HepG2 (cell line): ENCODE results near the gene KREMEN1. TPM values are rescaled to one million over a fixed set of nuclear protein-coding genes. Genes with fewer than 3 reads are reported as not detected.

Experiments used
- E2F1 ChIP-seq: sonication (generic); formaldehyde crosslinking; IDR thresholded peaks from 2 replicates; pipeline ENCODE4 v1.5.0; 2020; ENCODE audit warnings: missing genetic modification reagents
- IKZF4 ChIP-seq: sonication (generic); formaldehyde crosslinking; IDR thresholded peaks from 2 replicates; pipeline ENCODE4 v1.5.1; 2020; ENCODE audit warnings: borderline replicate concordance, mild to moderate bottlenecking, low read depth, missing genetic modification reagents; ENCODE audit errors: not compliant biosample characterization
- NR1H2 ChIP-seq: sonication (generic); formaldehyde crosslinking; IDR thresholded peaks from 2 replicates; pipeline ENCODE4 v1.8.1; 2022; ENCODE audit warnings: low read depth, missing genetic modification reagents, borderline replicate concordance
- THAP8 ChIP-seq: sonication (generic); formaldehyde crosslinking; IDR thresholded peaks from 2 replicates; pipeline ENCODE4 v1.5.1; 2020; ENCODE audit warnings: missing genetic modification reagents, mild to moderate bottlenecking, borderline replicate concordance
- ZBTB4 ChIP-seq: sonication (generic); formaldehyde crosslinking; IDR thresholded peaks from 2 replicates; pipeline ENCODE4 v1.4.0; 2020; ENCODE audit warnings: missing genetic modification reagents, mild to moderate bottlenecking, borderline replicate concordance
- ZNF326 ChIP-seq: sonication (generic); formaldehyde crosslinking; IDR thresholded peaks from 2 replicates; pipeline ENCODE4 v1.4.0; 2020; ENCODE audit warnings: missing genetic modification reagents, borderline replicate concordance
- ZNF512 ChIP-seq: sonication (generic); formaldehyde crosslinking; IDR thresholded peaks from 2 replicates; pipeline ENCODE4 v1.4.0; 2020; ENCODE audit warnings: mild to moderate bottlenecking, missing genetic modification reagents
- polyA plus RNA-seq, 8 experiments: library from polyadenylated mRNA; depleted of rRNA in 3 of 8; stranded (reverse) in 7 of 8; unstranded in 1 of 8; fragments of >200 nt; fragmentation: Illumina TruSeq in 4 of 8; extraction: Trizol in 4 of 8; gene quantifications; 2 replicates each; pipeline versions ENCODE4 v1.2.1 to v1.2.3, GENCODE V29; 2011 to 2016; ENCODE audit warnings: low read depth in 4 of 8, missing spikeins in 1 of 8, mixed read lengths in 1 of 8; ENCODE audit not compliant: insufficient read depth in 1 of 8
- total RNA-seq, 5 experiments: library from RNA; depleted of rRNA; stranded (reverse); fragments of >200 nt; fragmentation: Illumina TruSeq; extraction: Trizol; gene quantifications; 2 replicates each; pipeline ENCODE4 v1.2.3, GENCODE V29; 2016; ENCODE audit warnings: low read depth in 1 of 5

KREMEN1 gene
- total and polyA plus RNA-seq, 2 of the 13 experiments (the other 11 are each of a cell fraction or from before 2014, with no cell fraction given), result 9.8 to 13.8 TPM

GRCh38 chr22:29109822-29110221, 37.0 kb downstream of the KREMEN1 start (continued):
- TF ChIP-seq ZBTB4 (CRISPR knock-in tag) (no peak), NR1H2 (CRISPR knock-in tag) (no peak), IKZF4 (CRISPR knock-in tag) (no peak), E2F1 (no peak), THAP8 (no peak), ZNF326 (no peak), ZNF512 (CRISPR knock-in tag) (no peak)
